WTC11 (cell line): ENCODE data around the gene SOX4. TPM values are rescaled to one million over a fixed set of nuclear protein-coding genes. Genes with fewer than 3 reads are reported as not detected.

ENCODE experiments used
- AR ChIP-seq: fragments of 250-450 bp; sonication (Bioruptor Pico); IDR thresholded peaks from 2 replicates; pipeline ENCODE4 v1.9.0; 2021; ENCODE audit warnings: mild to moderate bottlenecking
- CREM ChIP-seq: sonication (generic); formaldehyde crosslinking; IDR thresholded peaks from 2 replicates; pipeline ENCODE4 v1.8.1; 2022; ENCODE audit warnings: mild to moderate bottlenecking, missing genetic modification reagents, moderate library complexity
- HMGA2 ChIP-seq: fragments of 250-450 bp; sonication (Bioruptor Pico); IDR thresholded peaks from 2 replicates; pipeline ENCODE4 v1.4.0; 2021; ENCODE audit warnings: mild to moderate bottlenecking, moderate library complexity
- NR2C2 ChIP-seq: sonication (generic); formaldehyde crosslinking; IDR thresholded peaks from 2 replicates; pipeline ENCODE4 v1.8.0; 2022; ENCODE audit warnings: mild to moderate bottlenecking, missing genetic modification reagents
- OVOL2 ChIP-seq: fragments of 250-450 bp; sonication (Bioruptor Pico); IDR thresholded peaks from 2 replicates; pipeline ENCODE4 v1.9.0; 2021; ENCODE audit warnings: mild to moderate bottlenecking, borderline replicate concordance
- PRRX2 ChIP-seq: fragments of 250-450 bp; sonication (Bioruptor Pico); IDR thresholded peaks from 2 replicates; pipeline ENCODE4 v1.8.0; 2021; ENCODE audit warnings: mild to moderate bottlenecking
- TEAD4 ChIP-seq: sonication (generic); formaldehyde crosslinking; IDR thresholded peaks from 2 replicates; pipeline ENCODE4 v1.8.0; 2022; ENCODE audit warnings: mild to moderate bottlenecking, missing genetic modification reagents
- ZMAT4 ChIP-seq: fragments of 250-450 bp; sonication (Bioruptor Pico); IDR thresholded peaks from 2 replicates; pipeline ENCODE4 v1.9.0; 2021; ENCODE audit warnings: mild to moderate bottlenecking
- ZNF317 ChIP-seq: sonication (generic); formaldehyde crosslinking; IDR thresholded peaks from 2 replicates; pipeline ENCODE4 v1.8.1; 2023; ENCODE audit warnings: low read depth, mild to moderate bottlenecking, moderate library complexity, missing genetic modification reagents, borderline replicate concordance
- ZNF532 ChIP-seq: fragments of 250-450 bp; sonication (Bioruptor Pico); IDR thresholded peaks from 2 replicates; pipeline ENCODE4 v1.9.0; 2021; ENCODE audit warnings: mild to moderate bottlenecking, borderline replicate concordance
- total RNA-seq: library from RNA; stranded (reverse); gene quantifications from 3 replicates; pipeline ENCODE4 v1.2.3, GENCODE V29; 2021
- TF ChIP-seq, protein P1 (sequence below): fragments of 250-450 bp; sonication (Bioruptor Pico); conservative IDR thresholded peaks from 2 replicates; pipeline ENCODE4 v1.9.0; 2021; ENCODE audit warnings: mild to moderate bottlenecking
- TF ChIP-seq, protein P2 (sequence below): sonication (generic); formaldehyde crosslinking; IDR thresholded peaks from 2 replicates; pipeline ENCODE4 v1.8.0; 2022; ENCODE audit warnings: missing genetic modification reagents

SOX4 gene
- total RNA-seq, 1 experiment from 2014 or later: 182 TPM

GRCh38 chr6:21601339-21601923 lies 7.9 kb downstream of the SOX4 start (continued):
- TF ChIP-seq, protein P1, sequence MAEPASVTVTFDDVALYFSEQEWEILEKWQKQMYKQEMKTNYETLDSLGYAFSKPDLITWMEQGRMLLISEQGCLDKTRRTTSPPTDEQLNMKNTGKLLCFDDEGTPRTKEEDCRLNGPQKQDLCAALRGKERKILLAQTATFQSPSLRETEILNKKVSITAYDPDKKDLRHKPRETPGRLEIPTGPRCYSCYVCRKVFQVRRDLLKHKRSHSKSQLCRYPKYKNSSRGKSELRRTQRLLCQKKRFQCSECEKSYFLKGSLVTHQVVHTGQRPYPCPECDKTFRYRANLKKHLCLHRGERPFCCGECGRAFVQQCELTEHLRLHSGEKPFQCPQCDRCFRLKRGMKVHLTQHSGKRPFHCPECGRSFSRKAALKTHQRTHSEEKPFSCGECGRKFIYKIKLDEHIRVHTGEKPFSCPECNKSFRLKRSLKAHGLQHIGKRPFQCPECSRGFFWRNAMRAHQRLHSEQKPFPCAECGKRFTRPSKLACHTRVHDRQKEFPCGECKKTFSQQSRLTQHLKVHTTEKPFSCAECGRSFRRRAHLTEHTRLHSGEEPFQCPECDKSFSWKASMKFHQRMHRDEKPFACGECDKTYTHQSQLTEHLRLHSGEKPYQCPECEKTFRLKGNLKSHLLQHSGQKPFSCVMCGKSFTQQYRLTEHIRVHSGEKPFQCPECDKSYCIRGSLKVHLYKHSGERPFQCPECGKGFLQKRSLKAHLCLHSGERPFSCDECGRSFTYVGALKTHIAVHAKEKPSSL (CRISPR knock-in tag): 0 out of 2 replicates have a peak, but pooled peaks have one; percentile 13
- TF ChIP-seq PRRX2 (CRISPR knock-in tag): no peak
- TF ChIP-seq AR (CRISPR knock-in tag): no peak; the same call in 1 of the 2 replicates
- TF ChIP-seq NR2C2: no peak
- TF ChIP-seq ZNF317: no peak
- no peak for TF ChIP-seq TEAD4 (CRISPR knock-in tag)
- TF ChIP-seq ZNF532 (CRISPR knock-in tag): no peak
- no peak for TF ChIP-seq CREM (CRISPR knock-in tag)
- no peak for TF ChIP-seq OVOL2
- no peak for TF ChIP-seq HMGA2 (CRISPR knock-in tag)
- peak; percentile 21; the same call in 1 of the 2 replicates for TF ChIP-seq ZMAT4
- TF ChIP-seq, protein P2, sequence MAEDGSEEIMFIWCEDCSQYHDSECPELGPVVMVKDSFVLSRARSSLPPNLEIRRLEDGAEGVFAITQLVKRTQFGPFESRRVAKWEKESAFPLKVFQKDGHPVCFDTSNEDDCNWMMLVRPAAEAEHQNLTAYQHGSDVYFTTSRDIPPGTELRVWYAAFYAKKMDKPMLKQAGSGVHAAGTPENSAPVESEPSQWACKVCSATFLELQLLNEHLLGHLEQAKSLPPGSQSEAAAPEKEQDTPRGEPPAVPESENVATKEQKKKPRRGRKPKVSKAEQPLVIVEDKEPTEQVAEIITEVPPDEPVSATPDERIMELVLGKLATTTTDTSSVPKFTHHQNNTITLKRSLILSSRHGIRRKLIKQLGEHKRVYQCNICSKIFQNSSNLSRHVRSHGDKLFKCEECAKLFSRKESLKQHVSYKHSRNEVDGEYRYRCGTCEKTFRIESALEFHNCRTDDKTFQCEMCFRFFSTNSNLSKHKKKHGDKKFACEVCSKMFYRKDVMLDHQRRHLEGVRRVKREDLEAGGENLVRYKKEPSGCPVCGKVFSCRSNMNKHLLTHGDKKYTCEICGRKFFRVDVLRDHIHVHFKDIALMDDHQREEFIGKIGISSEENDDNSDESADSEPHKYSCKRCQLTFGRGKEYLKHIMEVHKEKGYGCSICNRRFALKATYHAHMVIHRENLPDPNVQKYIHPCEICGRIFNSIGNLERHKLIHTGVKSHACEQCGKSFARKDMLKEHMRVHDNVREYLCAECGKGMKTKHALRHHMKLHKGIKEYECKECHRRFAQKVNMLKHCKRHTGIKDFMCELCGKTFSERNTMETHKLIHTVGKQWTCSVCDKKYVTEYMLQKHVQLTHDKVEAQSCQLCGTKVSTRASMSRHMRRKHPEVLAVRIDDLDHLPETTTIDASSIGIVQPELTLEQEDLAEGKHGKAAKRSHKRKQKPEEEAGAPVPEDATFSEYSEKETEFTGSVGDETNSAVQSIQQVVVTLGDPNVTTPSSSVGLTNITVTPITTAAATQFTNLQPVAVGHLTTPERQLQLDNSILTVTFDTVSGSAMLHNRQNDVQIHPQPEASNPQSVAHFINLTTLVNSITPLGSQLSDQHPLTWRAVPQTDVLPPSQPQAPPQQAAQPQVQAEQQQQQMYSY: 0 out of 2 replicates have a peak, but pooled peaks have one; percentile 42
